ENCODE results near the gene OGFR.

Gene OGFR

GRCh38 chr20:62792182-62792939, 12.3 kb upstream of the OGFR start:
- no peaks in the 10 kb centered on the region for H3K36me3 ChIP-seq (ENCODE audit: control insufficient read depth, insufficient read depth, low read length)
- DNase-seq = no peak
- no peak overlapping the region for H3K4me3 ChIP-seq (ENCODE audit: insufficient read depth, low read depth, low read length, poor library complexity, severe bottlenecking)
- peaks cover 21% of the 10 kb centered on the region for H3K4me1 ChIP-seq (ENCODE audit: control insufficient read depth, insufficient read depth, low read length, poor library complexity, severe bottlenecking)
- no peaks in the 10 kb centered on the region for H3K27me3 ChIP-seq (replicated peaks; ENCODE audit: control insufficient read depth, insufficient read depth, low read length, poor library complexity, severe bottlenecking)
- H3K9me3 ChIP-seq (ENCODE audit: control insufficient read depth, low read length) = no peaks in the 10 kb centered on the region
- H3K27ac ChIP-seq (ENCODE audit: insufficient read depth, low read length, poor library complexity, severe bottlenecking) = no peak overlapping the region

- Histone ChIP-seq H3K9me3 (ENCODE audit: control insufficient read depth, low read length) (no peaks in the 10 kb centered on the region), H3K4me1 (ENCODE audit: control insufficient read depth, insufficient read depth, low read length, poor library complexity, severe bottlenecking) (peaks cover 24% of the 10 kb centered on the region), H3K27me3 (replicated peaks; ENCODE audit: control insufficient read depth, insufficient read depth, low read length, poor library complexity, severe bottlenecking) (no peaks in the 10 kb centered on the region), H3K36me3 (ENCODE audit: control insufficient read depth, insufficient read depth, low read length) (peaks cover under 1% of the 10 kb centered on the region), H3K27ac (ENCODE audit: insufficient read depth, low read length, poor library complexity, severe bottlenecking) (peak overlapping the region; percentile 77), H3K4me3 (ENCODE audit: insufficient read depth, low read depth, low read length, poor library complexity, severe bottlenecking) (peak overlapping the region; percentile 45)
- no peak for DNase-seq
Observed at GRCh38 chr20:62792940-62793756, 11.5 kb upstream of the OGFR start.

- H3K9me3 ChIP-seq (ENCODE audit: control insufficient read depth, low read length) = no peaks in the 10 kb centered on the region
- peaks cover 6% of the 10 kb centered on the region for H3K36me3 ChIP-seq (ENCODE audit: control insufficient read depth, insufficient read depth, low read length)
- peak overlapping the region; percentile 77 for H3K27ac ChIP-seq (ENCODE audit: insufficient read depth, low read length, poor library complexity, severe bottlenecking)
- peaks cover 24% of the 10 kb centered on the region for H3K4me1 ChIP-seq (ENCODE audit: control insufficient read depth, insufficient read depth, low read length, poor library complexity, severe bottlenecking)
- H3K4me3 ChIP-seq (ENCODE audit: insufficient read depth, low read depth, low read length, poor library complexity, severe bottlenecking) = peak overlapping the region; percentile 45
- DNase-seq = no peak
- no peaks in the 10 kb centered on the region for H3K27me3 ChIP-seq (replicated peaks; ENCODE audit: control insufficient read depth, insufficient read depth, low read length, poor library complexity, severe bottlenecking)
Observed at GRCh38 chr20:62793757-62794006, 11.0 kb upstream of the OGFR start.

GRCh38 chr20:62794007-62794724, 10.5 kb upstream of the OGFR start:
- Histone ChIP-seq H3K36me3 (ENCODE audit: control insufficient read depth, insufficient read depth, low read length) (peaks cover 11% of the 10 kb centered on the region), H3K27me3 (replicated peaks; ENCODE audit: control insufficient read depth, insufficient read depth, low read length, poor library complexity, severe bottlenecking) (no peaks in the 10 kb centered on the region), H3K9me3 (ENCODE audit: control insufficient read depth, low read length) (no peaks in the 10 kb centered on the region), H3K27ac (ENCODE audit: insufficient read depth, low read length, poor library complexity, severe bottlenecking) (peak overlapping the region; percentile 77), H3K4me1 (ENCODE audit: control insufficient read depth, insufficient read depth, low read length, poor library complexity, severe bottlenecking) (peaks cover 24% of the 10 kb centered on the region), H3K4me3 (ENCODE audit: insufficient read depth, low read depth, low read length, poor library complexity, severe bottlenecking) (peak overlapping the region; percentile 72)
- DNase-seq = peak; percentile 83 to 93 (median 93)

GRCh38 chr20:62795023-62795761, 9.4 kb upstream of the OGFR start:
- peaks cover 21% of the 10 kb centered on the region for H3K36me3 ChIP-seq (ENCODE audit: control insufficient read depth, insufficient read depth, low read length)
- peak overlapping the region; percentile 70 for H3K27ac ChIP-seq (ENCODE audit: insufficient read depth, low read length, poor library complexity, severe bottlenecking)
- peak; percentile 29 to 58 (median 42) for DNase-seq
- peaks cover 24% of the 10 kb centered on the region for H3K4me1 ChIP-seq (ENCODE audit: control insufficient read depth, insufficient read depth, low read length, poor library complexity, severe bottlenecking)
- H3K9me3 ChIP-seq (ENCODE audit: control insufficient read depth, low read length) = no peaks in the 10 kb centered on the region
- peak overlapping the region; percentile 72 for H3K4me3 ChIP-seq (ENCODE audit: insufficient read depth, low read depth, low read length, poor library complexity, severe bottlenecking)
- H3K27me3 ChIP-seq (replicated peaks; ENCODE audit: control insufficient read depth, insufficient read depth, low read length, poor library complexity, severe bottlenecking) = no peaks in the 10 kb centered on the region

GRCh38 chr20:62796699-62797491, 7.7 kb upstream of the OGFR start:
- peaks cover 18% of the 10 kb centered on the region for H3K4me1 ChIP-seq (ENCODE audit: control insufficient read depth, insufficient read depth, low read length, poor library complexity, severe bottlenecking)
- no peaks in the 10 kb centered on the region for H3K27me3 ChIP-seq (replicated peaks; ENCODE audit: control insufficient read depth, insufficient read depth, low read length, poor library complexity, severe bottlenecking)
- DNase-seq = no peak
- peak overlapping the region; percentile 50 for H3K4me3 ChIP-seq (ENCODE audit: insufficient read depth, low read depth, low read length, poor library complexity, severe bottlenecking)
- H3K9me3 ChIP-seq (ENCODE audit: control insufficient read depth, low read length) = no peaks in the 10 kb centered on the region
- H3K36me3 ChIP-seq (ENCODE audit: control insufficient read depth, insufficient read depth, low read length) = peaks cover 30% of the 10 kb centered on the region
- peak overlapping the region; percentile 70 for H3K27ac ChIP-seq (ENCODE audit: insufficient read depth, low read length, poor library complexity, severe bottlenecking)

- no peak overlapping the region for H3K4me3 ChIP-seq (ENCODE audit: insufficient read depth, low read depth, low read length, poor library complexity, severe bottlenecking)
- H3K4me1 ChIP-seq (ENCODE audit: control insufficient read depth, insufficient read depth, low read length, poor library complexity, severe bottlenecking) = peaks cover 18% of the 10 kb centered on the region
- no peak for DNase-seq
- no peaks in the 10 kb centered on the region for H3K27me3 ChIP-seq (replicated peaks; ENCODE audit: control insufficient read depth, insufficient read depth, low read length, poor library complexity, severe bottlenecking)
- H3K27ac ChIP-seq (ENCODE audit: insufficient read depth, low read length, poor library complexity, severe bottlenecking) = no peak overlapping the region
- peaks cover 30% of the 10 kb centered on the region for H3K36me3 ChIP-seq (ENCODE audit: control insufficient read depth, insufficient read depth, low read length)
- no peaks in the 10 kb centered on the region for H3K9me3 ChIP-seq (ENCODE audit: control insufficient read depth, low read length)
Observed at GRCh38 chr20:62797671-62798532, 6.7 kb upstream of the OGFR start.

GRCh38 chr20:62799036-62799435, 5.6 kb upstream of the OGFR start:
- Histone ChIP-seq H3K27me3 (replicated peaks; ENCODE audit: control insufficient read depth, insufficient read depth, low read length, poor library complexity, severe bottlenecking) (no peaks in the 10 kb centered on the region), H3K9me3 (ENCODE audit: control insufficient read depth, low read length) (no peaks in the 10 kb centered on the region), H3K4me1 (ENCODE audit: control insufficient read depth, insufficient read depth, low read length, poor library complexity, severe bottlenecking) (peaks cover 13% of the 10 kb centered on the region), H3K4me3 (ENCODE audit: insufficient read depth, low read depth, low read length, poor library complexity, severe bottlenecking) (no peak overlapping the region), H3K27ac (ENCODE audit: insufficient read depth, low read length, poor library complexity, severe bottlenecking) (no peak overlapping the region), H3K36me3 (ENCODE audit: control insufficient read depth, insufficient read depth, low read length) (peaks cover 30% of the 10 kb centered on the region)
- no peak for DNase-seq
